ENCODE data around the gene BCLAF3.

BCLAF3 gene

GRCh38 chrX:19964017-19964710 lies 26.7 kb downstream of the BCLAF3 start:
- DNase-seq: no peak

GRCh38 chrX:19960913-19961312 lies 29.9 kb downstream of the BCLAF3 start:
- DNase-seq: no peak

- no peak for DNase-seq
These were observed 32.0 kb downstream of the BCLAF3 start for GRCh38 chrX:19958552-19959486.

GRCh38 chrX:19956923-19957322 lies 33.9 kb downstream of the BCLAF3 start:
- DNase-seq: no peak

GRCh38 chrX:19956306-19956705 lies 34.6 kb downstream of the BCLAF3 start:
- no peak for DNase-seq

- no peak for DNase-seq
These were observed 35.6 kb downstream of the BCLAF3 start for GRCh38 chrX:19955306-19955705.

- no peak for DNase-seq
These were observed 36.3 kb downstream of the BCLAF3 start for GRCh38 chrX:19954335-19955096.

GRCh38 chrX:19953145-19953544 lies 37.7 kb downstream of the BCLAF3 start:
- no peak for DNase-seq

- no peak for DNase-seq
These were observed 41.5 kb downstream of the BCLAF3 start for GRCh38 chrX:19949340-19949739.

GRCh38 chrX:19947612-19948011 lies 43.2 kb downstream of the BCLAF3 start:
- DNase-seq: no peak

All from NCI-H2171 treated with DMSO at 0.1 percent for 48 hours (cell line).